Activated CD4-positive, alpha-beta T cell treated with anti-CD3 and anti-CD28 coated beads, Interleukin-2, amount 50 U/mL, for 4 hours (primary cell): Measurements from ENCODE around the gene SMARCB1.

Source experiments
- DNase-seq, 2 experiments: peaks; one replicate each; pipeline ENCODE4 v3.0.0-alpha.2; 2020

SMARCB1 gene

DNA sequence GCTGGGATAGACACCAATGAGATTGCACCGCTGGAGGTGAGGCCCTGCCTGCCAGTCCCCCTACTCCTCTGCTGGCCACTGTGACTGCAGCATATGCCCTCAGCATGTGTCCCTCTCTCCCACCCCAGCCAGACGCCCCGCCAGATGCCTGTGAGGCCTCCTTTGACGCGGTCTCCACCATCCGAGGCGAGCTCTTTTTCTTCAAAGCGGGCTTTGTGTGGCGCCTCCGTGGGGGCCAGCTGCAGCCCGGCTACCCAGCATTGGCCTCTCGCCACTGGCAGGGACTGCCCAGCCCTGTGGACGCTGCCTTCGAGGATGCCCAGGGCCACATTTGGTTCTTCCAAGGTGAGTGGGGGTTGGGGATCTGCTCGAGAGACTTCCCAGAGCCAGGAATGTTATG is 5.7 kb upstream of the SMARCB1 start:
- no peak for DNase-seq

GRCh38 chr22:23781511-23782183 is 5.1 kb upstream of the SMARCB1 start:
- DNase-seq, result no peak

- no peak for DNase-seq
These were observed 4.5 kb upstream of the SMARCB1 start for GRCh38 chr22:23782252-23782651.

- no peak for DNase-seq
These were observed 4.1 kb upstream of the SMARCB1 start for GRCh38 chr22:23782703-23783102.

GRCh38 chr22:23783265-23784150 is 3.3 kb upstream of the SMARCB1 start:
- DNase-seq, result no peak

DNA sequence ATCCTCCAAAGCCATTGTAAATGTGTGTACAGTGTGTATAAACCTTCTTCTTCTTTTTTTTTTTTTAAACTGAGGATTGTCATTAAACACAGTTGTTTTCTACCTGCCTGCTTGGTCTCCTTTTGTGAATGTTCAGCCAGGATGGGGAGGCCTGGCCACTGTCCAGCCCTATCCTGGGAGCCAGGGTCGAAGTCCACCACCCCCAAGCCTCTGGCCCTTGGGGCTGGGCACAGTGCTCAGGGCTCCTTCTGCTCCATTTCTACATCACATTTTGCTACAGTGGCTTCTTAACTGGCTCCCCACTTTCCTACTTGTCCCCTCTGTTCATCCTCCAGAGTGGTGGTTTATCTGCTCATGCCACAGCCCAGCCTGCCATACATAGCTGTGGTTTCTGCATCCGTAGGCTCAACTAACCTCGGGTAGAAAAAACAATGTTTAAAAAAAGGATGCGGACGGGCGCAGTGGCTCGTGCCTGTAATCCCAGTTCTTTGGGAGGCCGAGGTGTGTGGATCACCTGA is 2.5 kb upstream of the SMARCB1 start:
- DNase-seq, result no peak

GRCh38 chr22:23786261-23786710 is 480 bp upstream of the SMARCB1 start:
- DNase-seq, result no peak

DNA sequence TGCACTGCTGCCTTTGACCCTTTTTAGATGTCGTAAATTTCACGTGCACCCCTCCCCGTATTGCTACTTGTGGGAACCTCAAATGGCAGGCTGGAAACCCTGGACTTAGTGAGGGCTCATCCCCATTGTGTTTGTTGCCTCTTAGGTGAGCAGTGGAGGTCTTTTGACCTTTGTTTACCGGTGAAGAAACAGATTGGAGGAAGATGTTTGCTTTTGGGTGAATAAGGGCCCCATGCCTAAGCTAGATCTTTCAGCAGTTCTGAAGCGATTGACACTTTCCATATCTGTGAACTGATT is 782 bp downstream of the SMARCB1 start:
- DNase-seq, result no peak

DNA sequence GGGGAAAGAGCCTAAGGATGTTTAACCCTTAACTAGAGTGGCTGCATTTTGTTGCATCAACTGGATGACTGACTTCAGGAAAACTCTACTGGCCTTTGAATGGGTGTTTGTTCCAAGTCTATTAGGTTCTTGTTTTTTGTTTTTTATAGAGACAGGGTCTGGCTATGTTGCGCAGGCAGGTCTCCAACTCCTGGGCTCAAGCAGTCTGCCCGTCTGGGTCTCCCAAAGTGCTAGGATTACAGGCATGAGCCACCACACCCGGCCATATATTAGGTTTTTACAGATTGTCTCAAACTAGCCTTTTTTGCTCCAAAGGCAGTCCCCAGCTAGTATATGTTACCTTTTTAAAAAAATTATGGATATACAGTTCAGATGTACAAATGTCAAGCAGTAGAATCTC is 1.1 kb downstream of the SMARCB1 start:
- no peak for DNase-seq

DNA sequence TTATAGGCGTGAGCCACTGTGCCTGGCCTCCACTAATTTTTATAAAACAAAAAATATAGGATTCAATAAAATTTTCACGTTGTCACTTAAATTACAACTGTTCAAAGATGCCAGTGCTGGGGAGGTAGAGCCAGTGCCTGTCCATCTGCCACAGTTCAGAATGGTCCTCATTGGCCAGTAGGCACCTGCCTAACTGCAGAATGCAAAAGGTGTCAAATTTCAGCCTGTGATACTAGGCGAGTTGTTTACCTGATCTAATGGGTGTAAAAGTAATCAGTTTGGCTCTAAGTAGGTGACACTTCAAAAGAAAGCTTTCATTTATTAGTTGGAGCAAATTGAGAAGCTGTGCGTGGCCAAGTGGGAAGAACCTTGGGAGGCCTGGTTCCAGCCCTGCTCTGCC is 2.4 kb downstream of the SMARCB1 start:
- no peak for DNase-seq

DNA sequence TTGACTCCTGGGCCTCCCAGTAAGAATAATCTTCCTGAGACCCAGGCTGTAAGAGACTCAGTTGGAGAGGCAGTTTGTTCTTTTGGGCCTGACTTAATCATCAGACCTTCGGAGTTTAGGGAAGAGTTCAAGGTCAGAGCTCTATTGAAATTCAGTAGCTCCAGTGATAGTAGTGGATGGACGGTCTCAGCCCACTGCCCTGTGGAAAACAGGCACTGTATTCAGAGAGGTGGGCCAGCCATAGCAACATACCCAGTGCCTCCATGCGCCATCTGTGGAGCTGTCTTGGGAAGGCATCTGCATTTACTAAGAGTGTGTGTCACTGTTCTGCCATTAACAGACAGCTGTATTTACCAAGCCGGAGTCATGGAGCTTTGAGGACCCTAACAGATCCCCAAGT is 2.9 kb downstream of the SMARCB1 start:
- no peak for DNase-seq

- DNase-seq, result no peak
These were observed 4.3 kb downstream of the SMARCB1 start for GRCh38 chr22:23790819-23791737.

DNA sequence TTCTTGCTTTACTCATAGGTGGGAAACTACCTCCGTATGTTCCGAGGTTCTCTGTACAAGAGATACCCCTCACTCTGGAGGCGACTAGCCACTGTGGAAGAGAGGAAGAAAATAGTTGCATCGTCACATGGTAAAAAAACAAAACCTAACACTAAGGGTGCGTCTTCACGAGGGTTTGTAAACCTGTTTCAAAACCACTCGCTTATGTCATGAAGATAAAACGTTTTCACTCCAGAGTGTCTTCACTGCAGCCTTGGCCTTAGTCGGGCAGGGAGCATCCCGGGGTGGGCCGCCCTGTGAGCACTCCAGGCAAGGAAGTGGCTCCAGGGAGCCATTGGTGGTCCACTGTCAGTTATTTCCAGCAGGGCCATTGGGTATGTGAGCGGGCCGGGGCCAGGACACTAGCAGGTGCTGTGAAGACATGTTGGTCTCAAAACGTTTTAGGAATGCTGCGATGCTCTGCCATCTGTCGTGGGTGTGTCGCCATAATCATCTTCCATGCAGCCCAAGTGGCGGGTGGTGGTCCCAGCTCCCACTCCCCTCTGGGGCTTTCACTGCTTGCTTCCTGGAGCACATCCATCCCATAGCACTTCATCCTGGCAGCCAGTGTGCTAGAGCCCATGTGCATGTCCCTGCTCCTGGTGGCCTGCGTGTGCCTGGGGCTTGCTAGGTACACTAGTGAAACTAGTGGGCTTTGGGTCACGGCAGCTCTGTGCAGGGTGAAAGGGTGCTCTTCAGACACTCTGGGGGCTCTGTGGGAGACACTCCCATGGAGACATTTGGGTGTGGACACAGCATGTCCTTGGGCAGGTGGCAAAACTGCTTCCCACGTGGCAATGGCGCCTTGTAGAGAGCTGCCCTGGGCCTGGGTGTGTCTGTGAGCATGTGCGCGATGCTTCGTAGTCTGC is 5.2 kb downstream of the SMARCB1 start:
- no peak for DNase-seq

GRCh38 chr22:23793326-23793725 is 6.6 kb downstream of the SMARCB1 start:
- DNase-seq, result no peak

DNA sequence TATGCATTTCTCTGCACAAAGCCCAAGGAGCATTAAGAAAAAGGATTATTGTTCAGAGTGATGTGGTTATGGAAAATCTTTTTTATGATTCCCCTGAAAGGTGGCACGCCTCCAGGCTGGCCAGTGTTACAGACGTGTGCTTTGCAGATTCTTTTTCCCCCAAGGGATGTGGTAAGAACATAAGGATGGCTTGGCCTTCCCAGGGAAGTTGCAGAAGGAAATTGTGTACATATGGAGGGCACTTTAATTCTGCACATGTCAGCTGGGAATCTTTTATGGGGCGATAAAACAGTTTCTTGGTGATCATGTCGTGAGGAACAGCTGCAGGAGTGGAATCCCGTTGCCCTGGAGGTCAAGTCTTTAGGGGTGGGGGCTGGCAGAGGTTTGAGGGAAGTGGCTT is 9.7 kb downstream of the SMARCB1 start:
- DNase-seq, result no peak

GRCh38 chr22:23800297-23801237 is 13.8 kb downstream of the SMARCB1 start:
- no peak for DNase-seq

DNA sequence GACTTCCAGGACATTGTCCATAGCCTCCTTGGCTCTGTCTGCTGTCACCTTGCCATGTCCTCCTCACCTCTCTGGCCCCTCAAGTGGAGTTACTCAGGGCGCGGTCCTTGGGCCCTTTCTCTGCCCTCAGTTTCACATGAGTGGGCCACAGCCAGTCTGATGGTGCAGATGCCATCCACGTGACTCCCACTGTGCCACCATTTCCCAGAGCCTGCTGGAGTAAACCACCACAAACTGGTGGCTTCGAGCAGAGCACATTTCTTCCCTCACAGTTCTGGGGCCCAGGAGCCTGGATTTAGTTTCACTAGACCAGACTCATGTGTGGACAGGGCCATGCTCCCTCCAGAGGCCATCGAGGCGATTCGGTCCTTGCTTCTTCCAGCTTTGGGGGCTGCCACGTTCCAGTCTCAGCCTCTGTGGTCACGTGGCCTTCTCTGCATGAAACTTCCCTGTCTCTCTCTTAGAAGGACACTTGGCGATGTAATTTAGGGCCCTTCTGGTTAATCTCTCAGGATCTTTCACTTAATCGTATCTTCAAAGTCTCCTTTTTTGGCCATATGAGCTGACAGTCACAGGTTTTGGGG is 14.6 kb downstream of the SMARCB1 start:
- no peak for DNase-seq

DNA sequence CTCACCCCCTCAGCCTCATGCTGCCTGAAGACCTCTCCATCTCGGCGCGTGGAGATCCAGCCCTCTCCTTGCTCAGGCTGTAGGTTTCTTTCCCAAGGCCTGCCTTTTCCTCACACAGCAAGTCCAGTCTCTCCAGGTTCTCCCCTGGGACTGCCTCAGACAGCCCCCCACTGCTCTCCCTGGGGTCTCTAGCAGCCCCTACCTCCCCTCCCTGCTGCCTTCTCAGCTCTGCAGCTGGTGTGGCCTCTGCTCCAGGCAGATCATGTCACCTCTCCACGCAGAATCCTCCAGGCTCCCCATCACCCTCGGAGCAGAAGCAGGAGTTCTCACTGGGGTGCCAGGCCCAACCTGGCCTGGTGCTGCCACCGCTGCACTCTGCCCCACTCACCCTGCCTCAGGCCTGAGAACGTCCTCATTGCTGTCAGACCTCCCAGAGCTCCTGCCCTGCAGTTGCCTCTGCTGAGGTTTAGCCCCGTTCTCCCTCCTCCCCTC is 15.2 kb downstream of the SMARCB1 start:
- no peak for DNase-seq

DNA sequence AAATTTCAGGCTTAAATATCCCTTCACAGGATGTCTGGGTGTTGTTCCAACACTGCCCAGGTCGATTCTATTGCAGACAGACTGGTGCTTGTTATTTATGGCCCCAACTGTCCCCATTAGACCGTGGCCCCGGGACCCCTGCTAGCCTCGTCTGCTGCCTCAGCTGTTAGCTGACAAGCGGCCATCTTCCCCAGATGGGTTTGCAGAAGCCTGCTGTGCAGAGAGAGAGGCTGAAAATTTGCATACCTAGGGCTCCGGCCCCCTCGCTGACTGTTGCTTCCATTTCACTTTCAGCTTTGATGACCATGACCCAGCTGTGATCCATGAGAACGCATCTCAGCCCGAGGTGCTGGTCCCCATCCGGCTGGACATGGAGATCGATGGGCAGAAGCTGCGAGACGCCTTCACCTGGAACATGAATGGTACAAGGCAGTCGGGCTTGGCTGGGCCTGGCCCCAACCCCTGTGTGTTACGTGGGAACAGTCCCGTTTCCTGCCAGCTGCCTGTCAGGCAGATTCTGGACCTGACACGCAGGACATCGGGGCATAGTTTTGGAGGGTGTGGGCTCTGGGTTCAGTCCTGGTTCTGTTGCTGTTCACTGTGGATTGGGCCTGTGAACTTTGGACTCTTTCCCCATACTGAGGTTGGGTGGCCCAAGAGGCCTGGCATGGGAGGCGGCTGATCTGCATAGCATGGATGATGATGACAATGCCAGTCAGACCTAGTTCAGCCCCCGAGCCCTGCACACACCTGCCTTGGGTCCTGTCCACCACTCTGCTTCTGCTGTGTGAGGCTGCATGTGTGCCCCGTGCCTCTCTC is 16.4 kb downstream of the SMARCB1 start:
- no peak for DNase-seq
